Measurements from ENCODE around the gene WWOX. TPM values are rescaled to one million over a fixed set of nuclear protein-coding genes. Genes with fewer than 3 reads are reported as not detected.

WWOX gene
- total RNA-seq, 1 experiment from 2014 or later: 28.3 TPM

DNA sequence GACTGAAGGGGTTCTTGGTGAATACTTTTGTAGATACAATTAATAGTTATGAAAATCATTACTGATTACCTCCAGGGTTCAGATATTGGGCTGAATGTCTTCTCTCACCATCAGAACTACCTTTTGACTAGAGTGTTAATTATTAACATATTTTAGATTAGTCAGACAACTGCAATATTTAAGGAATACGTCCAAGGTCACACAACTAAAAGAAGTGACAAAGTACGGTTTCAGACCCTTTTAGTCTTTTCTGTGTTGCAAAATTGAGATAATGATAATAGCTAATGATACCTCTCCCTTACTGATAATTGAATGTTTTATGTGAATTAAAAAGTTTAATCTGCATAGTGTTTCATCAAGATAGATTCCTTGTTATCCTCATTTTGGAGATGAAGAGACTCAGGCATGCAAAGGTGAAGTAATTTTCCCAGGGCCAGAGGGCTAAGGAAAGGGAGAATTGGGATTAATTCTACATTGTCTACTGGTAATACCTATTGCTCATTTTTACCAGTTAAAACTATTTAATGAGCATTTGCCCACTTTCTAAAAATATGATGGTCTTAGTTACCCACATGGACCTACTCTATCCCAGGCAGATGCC is 107.3 kb downstream of the WWOX start:
- intact Hi-C loops (cut with micrococcal nuclease): no loop called here
- no peaks in the 10 kb centered on the region for H3K9me2 ChIP-seq (replicated peaks; ENCODE audit: low read length)
- ChIA-PET POLR2A (ENCODE audit: unreplicated experiment) (no interaction called here), CTCF (no interaction called here)
- no peaks in the 10 kb centered on the region for H4K20me1 ChIP-seq (ENCODE audit: low read length)
- DNase-seq (no peak), ATAC-seq (no peak)
- no peaks in the 10 kb centered on the region for H3K9me3 ChIP-seq (ENCODE audit: low read length)
- no peak overlapping the region for H3K4me3 ChIP-seq (ENCODE audit: low read length)
- H3K9ac ChIP-seq (ENCODE audit: low read length): no peak overlapping the region
- TF ChIP-seq EZH2phosphoT487 (IDR thresholded peaks at IDR 0.05; ENCODE audit: borderline replicate concordance, low read length): no peak
- TF ChIP-seq, protein P1, sequence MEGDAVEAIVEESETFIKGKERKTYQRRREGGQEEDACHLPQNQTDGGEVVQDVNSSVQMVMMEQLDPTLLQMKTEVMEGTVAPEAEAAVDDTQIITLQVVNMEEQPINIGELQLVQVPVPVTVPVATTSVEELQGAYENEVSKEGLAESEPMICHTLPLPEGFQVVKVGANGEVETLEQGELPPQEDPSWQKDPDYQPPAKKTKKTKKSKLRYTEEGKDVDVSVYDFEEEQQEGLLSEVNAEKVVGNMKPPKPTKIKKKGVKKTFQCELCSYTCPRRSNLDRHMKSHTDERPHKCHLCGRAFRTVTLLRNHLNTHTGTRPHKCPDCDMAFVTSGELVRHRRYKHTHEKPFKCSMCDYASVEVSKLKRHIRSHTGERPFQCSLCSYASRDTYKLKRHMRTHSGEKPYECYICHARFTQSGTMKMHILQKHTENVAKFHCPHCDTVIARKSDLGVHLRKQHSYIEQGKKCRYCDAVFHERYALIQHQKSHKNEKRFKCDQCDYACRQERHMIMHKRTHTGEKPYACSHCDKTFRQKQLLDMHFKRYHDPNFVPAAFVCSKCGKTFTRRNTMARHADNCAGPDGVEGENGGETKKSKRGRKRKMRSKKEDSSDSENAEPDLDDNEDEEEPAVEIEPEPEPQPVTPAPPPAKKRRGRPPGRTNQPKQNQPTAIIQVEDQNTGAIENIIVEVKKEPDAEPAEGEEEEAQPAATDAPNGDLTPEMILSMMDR (conservative IDR thresholded peaks at IDR 0.05; ENCODE audit: low read depth, low read length): no peak
- no peaks in the 10 kb centered on the region for H3K79me2 ChIP-seq (ENCODE audit: low read length)
- no peaks in the 10 kb centered on the region for H3K36me3 ChIP-seq (ENCODE audit: low read depth, low read length)
- no peak overlapping the region for H2AFZ ChIP-seq (ENCODE audit: low read length)
- H3K4me1 ChIP-seq (ENCODE audit: insufficient read depth, low read length): peaks cover 25% of the 10 kb centered on the region
- H3F3A ChIP-seq (ENCODE audit: low read length, unreplicated experiment): no peaks in the 10 kb centered on the region
- no TSS peak for BruUV-seq (replicated peaks)
- no peak overlapping the region for H3K4me2 ChIP-seq (ENCODE audit: low read length)
- H3K27me3 ChIP-seq (ENCODE audit: low read length): no peaks in the 10 kb centered on the region
- H3K27ac ChIP-seq (ENCODE audit: low read length): no peak overlapping the region

DNA sequence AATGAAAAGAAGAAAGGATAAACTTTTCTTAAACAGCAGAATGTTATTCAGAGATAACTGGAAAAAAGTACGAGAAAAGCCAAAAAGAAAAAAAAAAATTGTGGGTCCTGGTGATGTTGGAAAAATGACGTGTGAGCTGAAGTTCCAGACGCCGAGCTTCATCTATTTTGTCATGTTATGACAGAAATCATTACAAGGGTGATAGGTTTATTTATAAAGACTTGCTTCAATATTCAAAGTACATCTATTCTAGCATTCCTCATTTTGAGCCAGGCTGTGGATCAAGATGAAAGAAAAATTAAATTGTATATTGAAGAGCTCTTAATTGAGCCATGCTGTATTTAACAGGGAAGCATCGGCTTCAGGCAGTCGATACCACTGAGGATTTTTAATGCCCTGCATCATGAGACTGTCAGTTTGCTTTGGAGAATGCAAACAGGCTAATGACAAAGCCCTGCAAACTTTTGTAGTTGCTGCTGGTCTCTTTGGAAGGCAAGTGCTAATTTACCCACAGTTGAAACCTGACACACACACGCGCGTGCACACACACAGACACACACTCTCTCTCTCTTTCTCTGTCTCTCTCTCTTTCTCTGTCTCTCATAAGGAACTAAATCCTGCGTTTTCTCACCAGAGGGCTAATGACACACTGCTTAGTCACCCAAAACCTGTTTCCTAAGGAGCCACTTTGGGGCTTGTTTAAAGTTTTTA is 110.7 kb downstream of the WWOX start:
- Histone ChIP-seq H3K4me2 (ENCODE audit: low read length) (peak overlapping the region; percentile 60), H3F3A (ENCODE audit: low read length, unreplicated experiment) (no peaks in the 10 kb centered on the region), H3K9me2 (replicated peaks; ENCODE audit: low read length) (no peaks in the 10 kb centered on the region), H3K4me1 (ENCODE audit: insufficient read depth, low read length) (peaks cover 36% of the 10 kb centered on the region), H3K27me3 (ENCODE audit: low read length) (no peaks in the 10 kb centered on the region), H3K27ac (ENCODE audit: low read length) (peak overlapping the region; percentile 74), H3K36me3 (ENCODE audit: low read depth, low read length) (no peaks in the 10 kb centered on the region), H3K4me3 (ENCODE audit: low read length) (peak overlapping the region; percentile 42; the same call in 1 of the 2 replicates), H4K20me1 (ENCODE audit: low read length) (no peaks in the 10 kb centered on the region), H3K9me3 (ENCODE audit: low read length) (no peaks in the 10 kb centered on the region), H2AFZ (ENCODE audit: low read length) (no peak overlapping the region), H3K79me2 (ENCODE audit: low read length) (no peaks in the 10 kb centered on the region), H3K9ac (ENCODE audit: low read length) (no peak overlapping the region)
- ATAC-seq (peak; percentile 83), DNase-seq (peak; percentile 90)
- POLR2A ChIA-PET (ENCODE audit: unreplicated experiment): no interaction called here
- no TSS peak for BruUV-seq (replicated peaks)
- CTCF ChIA-PET: no interaction called here
- TF ChIP-seq, protein P1 (conservative IDR thresholded peaks at IDR 0.05; ENCODE audit: low read depth, low read length): no peak
- intact Hi-C loops (cut with micrococcal nuclease): loop anchor here (1.0 to 2.0 kb wide), 2 partner anchors 21 to 26 kb away; no protein-coding TSS in a partner anchor

DNA sequence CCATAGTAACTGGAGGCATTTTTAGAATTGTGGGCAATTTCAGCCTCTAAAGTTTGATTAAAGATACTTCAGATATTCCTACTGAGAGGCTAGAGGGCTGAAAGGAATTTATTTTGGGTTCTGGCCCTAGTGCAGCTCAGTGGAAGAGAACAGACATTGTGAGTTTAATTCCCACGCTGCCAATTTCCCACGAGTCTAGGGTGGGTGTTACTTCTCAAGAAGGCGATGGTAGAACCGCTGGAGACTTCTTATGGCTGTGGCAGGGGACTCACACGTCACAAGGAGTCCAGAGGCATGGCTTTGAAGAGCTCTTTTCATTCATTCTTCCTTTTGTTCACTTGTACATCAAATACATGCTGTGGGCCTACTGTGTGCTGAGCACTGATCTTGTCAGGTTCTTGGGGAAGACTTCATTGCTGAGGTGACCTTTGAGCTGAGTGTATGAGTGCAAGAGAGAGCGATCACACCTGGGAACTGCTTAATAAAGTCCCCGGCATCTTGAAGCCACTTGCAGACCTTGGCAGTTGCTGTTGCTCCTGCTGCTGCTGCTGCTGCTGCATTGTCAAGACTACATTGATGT is 111.7 kb downstream of the WWOX start:
- CTCF ChIA-PET: no interaction called here
- Histone ChIP-seq H3K36me3 (ENCODE audit: low read depth, low read length) (no peaks in the 10 kb centered on the region), H3K27me3 (ENCODE audit: low read length) (no peaks in the 10 kb centered on the region), H4K20me1 (ENCODE audit: low read length) (no peaks in the 10 kb centered on the region), H3K9me3 (ENCODE audit: low read length) (no peaks in the 10 kb centered on the region), H3K79me2 (ENCODE audit: low read length) (no peaks in the 10 kb centered on the region), H3K9me2 (replicated peaks; ENCODE audit: low read length) (no peaks in the 10 kb centered on the region), H3K4me1 (ENCODE audit: insufficient read depth, low read length) (peaks cover 36% of the 10 kb centered on the region), H3K27ac (ENCODE audit: low read length) (peak overlapping the region; percentile 74), H3F3A (ENCODE audit: low read length, unreplicated experiment) (no peaks in the 10 kb centered on the region), H3K4me2 (ENCODE audit: low read length) (peak overlapping the region; percentile 60), H2AFZ (ENCODE audit: low read length) (no peak overlapping the region), H3K9ac (ENCODE audit: low read length) (no peak overlapping the region), H3K4me3 (ENCODE audit: low read length) (no peak overlapping the region)
- POLR2A ChIA-PET (ENCODE audit: unreplicated experiment): interaction anchor here (0.7 kb wide), 1 partner anchor 77 kb away, joined by 3 read pairs; no protein-coding TSS in a partner anchor
- DNase-seq (no peak), ATAC-seq (no peak)
- no peak for TF ChIP-seq EZH2phosphoT487 (IDR thresholded peaks at IDR 0.05; ENCODE audit: borderline replicate concordance, low read length)
- intact Hi-C loops (cut with micrococcal nuclease): loop anchor here (2.0 kb wide), 1 partner anchor 20 kb away; no protein-coding TSS in a partner anchor
- no TSS peak for BruUV-seq (replicated peaks)
